HFF-Myc (cell line): ENCODE results near the gene CHRNA5.

Experiments
- DNase-seq: peaks from one replicate; pipeline ENCODE4 v3.0.0-alpha.2; 2011; ENCODE audit warnings: low read depth; ENCODE audit errors: extremely low read depth
- H3K4me3 ChIP-seq: replicated peaks from 2 replicates; pipeline ENCODE4 v1.5.1; 2011; ENCODE audit warnings: low read depth, mild to moderate bottlenecking, control low read depth, low read length
- TF ChIP-seq, protein P1 (sequence below): IDR thresholded peaks from 2 replicates; pipeline ENCODE4 v1.5.1; 2012; ENCODE audit warnings: mild to moderate bottlenecking, low read depth, low read length, control low read depth; ENCODE audit errors: missing control alignments

CHRNA5 gene

DNA sequence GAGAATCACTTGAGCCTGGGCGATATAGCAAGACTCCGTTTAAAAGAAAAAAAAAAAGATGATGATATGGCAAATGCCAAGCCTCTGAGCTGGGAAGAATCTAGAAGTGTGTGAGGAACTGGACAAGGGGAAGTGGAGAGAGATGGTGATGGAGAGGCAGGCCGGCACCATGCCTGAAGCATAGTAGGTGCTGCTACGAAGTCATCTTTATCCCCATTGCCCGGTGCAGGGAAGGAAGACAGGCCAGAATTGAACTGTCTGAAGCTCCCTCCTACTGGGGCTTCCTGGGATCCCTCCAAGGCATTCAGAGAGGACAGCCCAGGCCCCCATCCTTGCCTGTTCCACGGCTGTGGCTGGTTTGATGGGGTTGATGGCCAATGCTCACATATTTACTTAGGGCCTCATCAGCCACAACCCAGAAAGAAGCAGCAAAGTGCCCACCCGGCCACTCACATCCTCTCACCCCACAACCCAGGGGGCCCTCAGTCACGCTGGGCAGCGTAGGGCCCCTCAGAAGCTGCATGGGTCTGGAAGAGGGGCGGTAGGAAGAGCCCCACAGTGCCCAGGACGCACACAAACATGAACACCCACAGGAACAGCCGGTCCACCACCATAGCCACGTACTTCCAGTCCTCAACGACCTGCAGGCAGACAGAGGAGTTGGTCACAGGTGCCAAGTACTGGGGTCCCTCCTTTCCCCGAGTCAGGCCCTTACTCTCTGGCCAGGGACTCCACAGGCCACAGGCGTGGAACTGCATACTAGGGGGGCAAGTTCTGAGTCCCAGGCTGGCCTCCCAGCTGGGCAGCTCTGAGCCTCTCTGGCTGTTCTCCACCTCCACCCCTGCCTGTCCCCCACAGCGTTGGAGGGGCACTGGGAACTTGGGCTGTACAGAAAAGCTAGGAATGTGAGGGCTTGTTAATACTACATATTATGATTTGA lies 59.6 kb downstream of the CHRNA5 start:
- H3K4me3 ChIP-seq, result no peak overlapping the region
- TF ChIP-seq, protein P1, sequence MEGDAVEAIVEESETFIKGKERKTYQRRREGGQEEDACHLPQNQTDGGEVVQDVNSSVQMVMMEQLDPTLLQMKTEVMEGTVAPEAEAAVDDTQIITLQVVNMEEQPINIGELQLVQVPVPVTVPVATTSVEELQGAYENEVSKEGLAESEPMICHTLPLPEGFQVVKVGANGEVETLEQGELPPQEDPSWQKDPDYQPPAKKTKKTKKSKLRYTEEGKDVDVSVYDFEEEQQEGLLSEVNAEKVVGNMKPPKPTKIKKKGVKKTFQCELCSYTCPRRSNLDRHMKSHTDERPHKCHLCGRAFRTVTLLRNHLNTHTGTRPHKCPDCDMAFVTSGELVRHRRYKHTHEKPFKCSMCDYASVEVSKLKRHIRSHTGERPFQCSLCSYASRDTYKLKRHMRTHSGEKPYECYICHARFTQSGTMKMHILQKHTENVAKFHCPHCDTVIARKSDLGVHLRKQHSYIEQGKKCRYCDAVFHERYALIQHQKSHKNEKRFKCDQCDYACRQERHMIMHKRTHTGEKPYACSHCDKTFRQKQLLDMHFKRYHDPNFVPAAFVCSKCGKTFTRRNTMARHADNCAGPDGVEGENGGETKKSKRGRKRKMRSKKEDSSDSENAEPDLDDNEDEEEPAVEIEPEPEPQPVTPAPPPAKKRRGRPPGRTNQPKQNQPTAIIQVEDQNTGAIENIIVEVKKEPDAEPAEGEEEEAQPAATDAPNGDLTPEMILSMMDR, result no peak
- DNase-seq, result no peak

GRCh38 chr15:78625606-78626280 lies 60.4 kb downstream of the CHRNA5 start:
- H3K4me3 ChIP-seq, result no peak overlapping the region
- TF ChIP-seq, protein P1, result no peak
- DNase-seq, result no peak

DNA sequence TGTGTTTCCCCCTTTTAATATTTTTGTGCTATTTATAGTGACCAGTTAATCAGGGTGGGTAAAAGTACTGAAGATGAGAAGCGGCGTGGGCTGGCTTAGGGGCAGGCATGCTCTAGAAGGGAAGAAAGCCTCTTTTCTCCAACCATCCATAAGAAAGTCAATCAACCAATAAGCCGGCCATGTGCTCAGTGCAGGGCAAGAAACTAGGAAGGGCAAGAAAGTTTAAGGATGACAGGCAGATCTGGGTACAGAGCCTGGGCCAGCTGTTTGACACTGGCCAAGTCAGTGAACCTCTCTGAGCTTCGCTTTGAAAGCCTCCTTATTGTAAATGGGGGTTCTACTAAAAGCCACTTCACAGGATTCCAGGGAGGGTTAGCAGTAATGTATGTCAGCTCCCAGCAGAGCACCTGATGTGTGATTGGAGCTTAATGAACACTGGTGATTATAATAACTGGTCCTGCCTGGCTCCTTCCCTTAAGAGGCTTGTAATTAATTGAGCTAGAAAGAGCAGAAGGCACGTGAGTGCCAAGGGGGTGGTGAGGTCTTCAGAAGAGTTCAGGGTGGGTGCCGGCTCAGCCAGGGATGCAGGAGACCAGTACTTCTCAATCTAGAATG lies 61.2 kb downstream of the CHRNA5 start:
- DNase-seq, result no peak
- TF ChIP-seq, protein P1, result no peak
- no peak overlapping the region for H3K4me3 ChIP-seq

DNA sequence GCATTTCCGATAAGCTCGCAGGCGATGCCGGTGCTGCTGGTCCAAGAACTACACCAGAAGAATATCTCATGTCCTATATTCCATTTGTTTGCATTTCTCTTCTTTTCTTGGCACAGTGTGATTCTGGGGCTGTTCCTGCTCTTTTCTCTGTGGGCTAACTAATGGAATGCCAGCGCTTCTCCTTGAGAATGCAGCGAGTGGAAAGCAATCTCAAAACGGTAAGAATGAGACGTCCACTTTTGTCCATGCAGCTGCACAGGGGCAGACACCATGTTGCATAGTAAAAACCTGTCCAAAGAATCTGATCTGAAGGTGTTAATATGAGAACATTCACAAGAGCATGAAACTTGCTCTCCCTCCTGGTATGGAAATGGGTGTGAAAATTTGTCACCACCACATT lies 62.0 kb downstream of the CHRNA5 start:
- H3K4me3 ChIP-seq, result no peak overlapping the region
- no peak for DNase-seq
- TF ChIP-seq, protein P1, result no peak

DNA sequence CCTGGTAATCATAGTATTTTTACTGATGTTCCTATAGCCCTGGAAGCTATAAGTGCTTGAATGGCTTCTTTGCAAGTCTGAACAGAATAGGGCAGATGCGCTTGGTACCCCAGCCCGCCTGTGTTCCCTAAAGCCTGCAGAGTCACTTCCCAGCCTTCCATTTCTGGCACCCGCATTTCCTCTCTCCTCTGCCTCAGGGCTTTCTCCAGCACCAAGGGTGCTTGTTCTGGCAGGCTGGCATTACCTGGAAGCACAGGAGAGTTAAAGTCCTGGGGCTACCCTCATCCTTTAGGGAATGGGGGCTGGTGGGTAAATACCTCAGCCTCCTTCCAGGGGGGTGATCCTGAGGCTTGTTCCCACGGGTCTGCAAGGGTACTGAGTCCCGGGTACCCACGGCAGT lies 62.9 kb downstream of the CHRNA5 start:
- TF ChIP-seq, protein P1, result no peak
- no peak for DNase-seq
- H3K4me3 ChIP-seq, result no peak overlapping the region

DNA sequence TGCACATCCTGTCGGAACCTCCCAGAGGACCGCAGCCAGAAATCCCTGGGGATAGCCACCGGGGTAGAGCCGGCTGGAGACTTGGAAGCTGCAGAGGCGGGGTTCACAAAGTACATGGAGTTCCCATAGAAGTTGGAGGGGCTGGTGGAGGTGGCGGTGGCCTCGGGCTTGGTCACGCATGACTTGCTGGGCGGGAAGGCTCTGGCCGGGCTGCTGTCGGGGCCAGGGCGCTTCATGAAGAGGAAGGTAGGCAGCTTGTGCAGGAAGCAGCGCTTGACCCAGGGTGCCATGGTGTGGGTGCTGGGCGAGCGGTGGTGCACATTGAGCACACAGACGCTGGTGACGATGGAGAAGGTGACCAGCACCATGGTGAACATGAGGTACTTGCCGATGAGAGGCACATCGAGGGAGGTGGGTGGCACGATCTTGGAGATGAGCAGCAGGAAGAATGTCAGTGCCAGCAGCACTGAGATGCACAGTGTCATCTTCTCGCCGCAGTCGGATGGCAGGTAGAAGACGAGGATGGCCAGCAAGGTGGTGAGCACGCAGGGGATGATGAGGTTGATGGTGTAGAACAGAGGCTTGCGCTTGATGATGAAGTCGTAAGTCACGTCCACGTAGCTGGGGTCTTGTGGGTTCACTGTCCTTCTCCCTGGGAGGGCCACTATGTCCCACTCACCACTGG lies 63.9 kb downstream of the CHRNA5 start:
- no peak overlapping the region for H3K4me3 ChIP-seq
- no peak for DNase-seq

More for the DNA sequence above, 63.9 kb downstream of the CHRNA5 start:
- TF ChIP-seq, protein P1, result no peak
